Natural killer cell (primary cell): Measurements from ENCODE around the gene VAC14. TPM values are rescaled to one million over a fixed set of nuclear protein-coding genes. Genes with fewer than 3 reads are reported as not detected.

Source experiments
- ATAC-seq, 3 donors: fragments of 150-1000 bp in 2 of 3; fragments of 200-7000 bp in 1 of 3; cut with Tn5 transposase; 1 replicate in 1 of 3; 2 replicates in 2 of 3; pipeline ENCODE4 v1.10.0; 2021; ENCODE audit warnings: mild to moderate bottlenecking in 2 of 3, moderate library complexity in 2 of 3
- DNase-seq, 2 donors: peaks; one replicate each; pipeline versions ENCODE4 v3.0.0 to v3.0.0-alpha.2; 2013 to 2021; ENCODE audit warnings: mixed read lengths in 1 of 2
- H3K27ac ChIP-seq: one replicate; pipeline ENCODE4 v1.5.1; 2013; ENCODE audit warnings: mild to moderate bottlenecking, low read length
- H3K27me3 ChIP-seq: one replicate; pipeline ENCODE4 v1.6.1; 2013; ENCODE audit warnings: low read length; ENCODE audit not compliant: control insufficient read depth, insufficient read depth
- H3K36me3 ChIP-seq: one replicate; pipeline ENCODE4 v1.6.1; 2013; ENCODE audit warnings: low read length; ENCODE audit not compliant: control insufficient read depth, insufficient read depth
- H3K4me1 ChIP-seq: one replicate; pipeline ENCODE4 v1.6.1; 2013; ENCODE audit warnings: low read length; ENCODE audit not compliant: control insufficient read depth, insufficient read depth
- H3K4me3 ChIP-seq: one replicate; pipeline ENCODE4 v1.5.1; 2013; ENCODE audit warnings: low read length
- H3K9me3 ChIP-seq: one replicate; pipeline ENCODE4 v1.6.1; 2013; ENCODE audit warnings: low read length; ENCODE audit not compliant: control insufficient read depth, insufficient read depth
- H3K27ac Mint-ChIP-seq, 2 donors: one replicate each; pipeline ENCODE4 v1.8.0; 2022; ENCODE audit warnings: mild to moderate bottlenecking in 2 of 2, mixed read lengths in 2 of 2, moderate library complexity in 1 of 2
- H3K27me3 Mint-ChIP-seq, 2 donors: one replicate each; pipeline ENCODE4 v1.8.0; 2022; ENCODE audit warnings: low read depth in 2 of 2, mixed read lengths in 2 of 2
- H3K36me3 Mint-ChIP-seq: one replicate; pipeline ENCODE4 v1.8.0; 2022; ENCODE audit warnings: mixed read lengths
- H3K4me1 Mint-ChIP-seq, 2 donors: one replicate each; pipeline ENCODE4 v1.8.0; 2022; ENCODE audit warnings: mixed read lengths in 2 of 2
- H3K4me3 Mint-ChIP-seq: one replicate; pipeline ENCODE4 v1.8.0; 2022; ENCODE audit warnings: mild to moderate bottlenecking, moderate library complexity, mixed read lengths
- H3K9me3 Mint-ChIP-seq, 2 donors: one replicate each; pipeline ENCODE4 v1.8.0; 2022; ENCODE audit warnings: mixed read lengths in 2 of 2
- CTCF ChIP-seq: fragments of 200-600 bp; IDR thresholded peaks from one replicate; pipeline ENCODE4 v1.8.0; 2022; ENCODE audit warnings: antibody characterized with exemption
- WGBS: methylation state at CpG from one replicate; pipeline ENCODE4 v1.1.7; 2013; ENCODE audit warnings: missing lambda C conversion rate; ENCODE audit not compliant: insufficient coverage; 5-methylcytosine and 5-hydroxymethylcytosine counted together
- intact Hi-C: fragments of 100-400 bp; cut with micrococcal nuclease; formaldehyde crosslinking; loops from one replicate; pipeline ENCODE4 v1.14.2; 2022
- total RNA-seq, 4 donors: library from RNA; stranded (reverse); fragments of 120-200 nt in 1 of 4; gene quantifications; one replicate each; pipeline versions ENCODE4 v1.2.3 to v1.2.4, GENCODE V29; 2013 to 2022

The VAC14 gene
- total RNA-seq, 3 donors from 2014 or later (not counting 1 experiment from before 2014, with no cell fraction given), result 33.9 to 45.6 (median 43.4) TPM

- H3K4me3 ChIP-seq, result no peak overlapping the region
- intact Hi-C loops, result no loop called here
- H3K4me3 Mint-ChIP-seq, result no peak overlapping the region
- H3K27me3 Mint-ChIP-seq, result no peaks in the 10 kb centered on the region
- DNase-seq, result no peak
- TF ChIP-seq CTCF, result no peak
- no peaks in the 10 kb centered on the region for H3K9me3 ChIP-seq
- peaks cover 7% of the 10 kb centered on the region for H3K36me3 Mint-ChIP-seq
- H3K9me3 Mint-ChIP-seq, result no peaks in the 10 kb centered on the region
- H3K36me3 ChIP-seq, result peaks cover 19% of the 10 kb centered on the region
- H3K4me1 Mint-ChIP-seq, result peaks cover 0 to 21% of the 10 kb centered on the region in 2 donors
- H3K27ac Mint-ChIP-seq, result no peak overlapping the region
- H3K27ac ChIP-seq, result no peak overlapping the region
- H3K4me1 ChIP-seq, result peaks cover 19% of the 10 kb centered on the region
- 97% methylated on average over 15 of the region's 15 CpGs for WGBS
- H3K27me3 ChIP-seq, result no peaks in the 10 kb centered on the region
- ATAC-seq, result no peak
These were observed 53.0 kb downstream of the VAC14 start for GRCh38 chr16:70747703-70748631.

DNA sequence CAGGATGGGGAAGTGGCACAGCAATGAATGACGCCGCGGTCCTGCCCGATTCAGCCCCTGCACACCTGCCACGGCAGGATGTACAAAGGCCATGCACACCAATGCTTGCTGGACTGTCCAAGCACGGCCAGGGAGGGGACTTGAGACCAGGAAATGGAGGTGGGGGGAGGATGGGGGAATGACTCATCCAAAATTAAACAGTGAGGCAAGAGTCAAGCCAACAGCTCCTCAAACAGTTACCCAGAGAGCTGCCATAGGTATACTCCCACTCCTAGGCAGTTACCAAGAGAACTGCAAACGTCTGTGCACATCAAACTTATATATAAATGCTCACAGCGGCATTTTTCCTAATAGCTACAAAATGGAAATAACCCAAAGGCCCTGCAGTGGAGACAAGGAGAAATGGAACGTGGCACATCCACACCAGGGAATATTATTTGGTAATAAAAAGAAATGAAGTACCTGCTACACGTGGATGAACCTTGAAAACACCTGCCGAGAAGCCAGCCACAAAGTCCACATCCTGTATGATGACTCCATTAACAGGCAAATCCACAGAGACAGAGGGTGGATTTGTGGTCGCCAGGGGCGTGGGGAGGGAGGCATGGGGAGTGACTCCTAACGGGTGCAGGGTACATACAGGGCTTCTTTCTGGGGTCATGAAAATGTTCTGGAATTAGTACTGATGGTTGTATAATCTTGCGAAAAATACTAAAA is 54.1 kb downstream of the VAC14 start:
- peaks cover 8% of the 10 kb centered on the region for H3K36me3 Mint-ChIP-seq
- no peak overlapping the region for H3K4me3 Mint-ChIP-seq
- Histone ChIP-seq H3K9me3 (no peaks in the 10 kb centered on the region), H3K36me3 (peaks cover 21% of the 10 kb centered on the region), H3K27ac (no peak overlapping the region), H3K27me3 (no peaks in the 10 kb centered on the region), H3K4me1 (peaks cover 19% of the 10 kb centered on the region), H3K4me3 (no peak overlapping the region)
- ATAC-seq (no peak), DNase-seq (peak in 1 of 2 donors; percentile 43)
- peaks cover 0 to 21% of the 10 kb centered on the region in 2 donors for H3K4me1 Mint-ChIP-seq
- intact Hi-C loops, result no loop called here
- H3K9me3 Mint-ChIP-seq, result no peaks in the 10 kb centered on the region
- no peaks in the 10 kb centered on the region for H3K27me3 Mint-ChIP-seq
- H3K27ac Mint-ChIP-seq, result peak overlapping the region in 1 of 2 donors; percentile 73
- TF ChIP-seq CTCF, result no peak
- 48% methylated on average over 8 of the region's 15 CpGs for WGBS

- Mint-ChIP-seq H3K4me1 (peaks cover 0 to 21% of the 10 kb centered on the region in 2 donors), H3K27me3 (no peaks in the 10 kb centered on the region), H3K27ac (peak overlapping the region in 1 of 2 donors; percentile 73), H3K4me3 (no peak overlapping the region), H3K36me3 (peaks cover 8% of the 10 kb centered on the region), H3K9me3 (no peaks in the 10 kb centered on the region)
- H3K36me3 ChIP-seq, result peaks cover 25% of the 10 kb centered on the region
- peaks cover 19% of the 10 kb centered on the region for H3K4me1 ChIP-seq
- intact Hi-C loops, result no loop called here
- 84% methylated on average over 12 of the region's 12 CpGs for WGBS
- no peak for TF ChIP-seq CTCF
- DNase-seq, result no peak
- H3K4me3 ChIP-seq, result no peak overlapping the region
- H3K9me3 ChIP-seq, result no peaks in the 10 kb centered on the region
- no peaks in the 10 kb centered on the region for H3K27me3 ChIP-seq
- no peak overlapping the region for H3K27ac ChIP-seq
- no peak for ATAC-seq
These were observed 54.8 kb downstream of the VAC14 start for GRCh38 chr16:70746040-70746707.
